ENCODE measurements around the gene CLCA2.

DNA sequence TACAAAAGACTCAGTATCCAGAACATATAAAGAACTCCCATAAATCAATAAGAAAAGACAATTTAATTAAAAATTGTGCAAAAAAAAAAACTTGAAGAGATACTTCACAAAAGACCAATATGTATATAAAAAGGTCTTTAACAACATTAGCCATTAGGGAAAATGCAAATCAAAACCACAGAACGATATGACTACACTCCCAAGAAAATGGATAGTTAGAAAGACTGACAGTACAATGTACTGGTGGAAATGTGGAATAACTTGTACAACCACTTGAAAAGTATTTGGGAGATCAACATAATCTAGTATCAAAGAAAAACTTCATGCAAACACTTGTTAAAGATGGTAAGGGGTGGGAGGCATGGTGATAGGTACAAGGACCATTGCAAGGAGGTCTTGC lies 40.8 kb downstream of the CLCA2 start:
- no peak for TF ChIP-seq RARB (CRISPR knock-in tag; IDR thresholded peaks at IDR 0.05)
- TF ChIP-seq, protein P1, sequence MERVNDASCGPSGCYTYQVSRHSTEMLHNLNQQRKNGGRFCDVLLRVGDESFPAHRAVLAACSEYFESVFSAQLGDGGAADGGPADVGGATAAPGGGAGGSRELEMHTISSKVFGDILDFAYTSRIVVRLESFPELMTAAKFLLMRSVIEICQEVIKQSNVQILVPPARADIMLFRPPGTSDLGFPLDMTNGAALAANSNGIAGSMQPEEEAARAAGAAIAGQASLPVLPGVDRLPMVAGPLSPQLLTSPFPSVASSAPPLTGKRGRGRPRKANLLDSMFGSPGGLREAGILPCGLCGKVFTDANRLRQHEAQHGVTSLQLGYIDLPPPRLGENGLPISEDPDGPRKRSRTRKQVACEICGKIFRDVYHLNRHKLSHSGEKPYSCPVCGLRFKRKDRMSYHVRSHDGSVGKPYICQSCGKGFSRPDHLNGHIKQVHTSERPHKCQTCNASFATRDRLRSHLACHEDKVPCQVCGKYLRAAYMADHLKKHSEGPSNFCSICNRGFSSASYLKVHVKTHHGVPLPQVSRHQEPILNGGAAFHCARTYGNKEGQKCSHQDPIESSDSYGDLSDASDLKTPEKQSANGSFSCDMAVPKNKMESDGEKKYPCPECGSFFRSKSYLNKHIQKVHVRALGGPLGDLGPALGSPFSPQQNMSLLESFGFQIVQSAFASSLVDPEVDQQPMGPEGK (CRISPR knock-in tag; IDR thresholded peaks at IDR 0.05; ENCODE audit: borderline replicate concordance): no peak
- TF ChIP-seq, protein P2, sequence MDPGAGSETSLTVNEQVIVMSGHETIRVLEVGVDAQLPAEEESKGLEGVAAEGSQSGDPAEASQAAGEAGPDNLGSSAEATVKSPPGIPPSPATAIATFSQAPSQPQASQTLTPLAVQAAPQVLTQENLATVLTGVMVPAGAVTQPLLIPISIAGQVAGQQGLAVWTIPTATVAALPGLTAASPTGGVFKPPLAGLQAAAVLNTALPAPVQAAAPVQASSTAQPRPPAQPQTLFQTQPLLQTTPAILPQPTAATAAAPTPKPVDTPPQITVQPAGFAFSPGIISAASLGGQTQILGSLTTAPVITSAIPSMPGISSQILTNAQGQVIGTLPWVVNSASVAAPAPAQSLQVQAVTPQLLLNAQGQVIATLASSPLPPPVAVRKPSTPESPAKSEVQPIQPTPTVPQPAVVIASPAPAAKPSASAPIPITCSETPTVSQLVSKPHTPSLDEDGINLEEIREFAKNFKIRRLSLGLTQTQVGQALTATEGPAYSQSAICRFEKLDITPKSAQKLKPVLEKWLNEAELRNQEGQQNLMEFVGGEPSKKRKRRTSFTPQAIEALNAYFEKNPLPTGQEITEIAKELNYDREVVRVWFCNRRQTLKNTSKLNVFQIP (CRISPR knock-in tag; IDR thresholded peaks at IDR 0.05; ENCODE audit: borderline replicate concordance, low read depth): no peak
- no peak for TF ChIP-seq TOX (CRISPR knock-in tag; IDR thresholded peaks at IDR 0.05; ENCODE audit: borderline replicate concordance)
- no peak for TF ChIP-seq ZNF565 (CRISPR knock-in tag; conservative IDR thresholded peaks at IDR 0.05; ENCODE audit: low read depth)
- no peak for TF ChIP-seq ESRRG (CRISPR knock-in tag; IDR thresholded peaks at IDR 0.05)
- TF ChIP-seq OSR1 (CRISPR knock-in tag; IDR thresholded peaks at IDR 0.05): no peak
- no peak for TF ChIP-seq CSDC2 (CRISPR knock-in tag; IDR thresholded peaks at IDR 0.05)
- TF ChIP-seq PPARA (CRISPR knock-in tag; IDR thresholded peaks at IDR 0.05; ENCODE audit: borderline replicate concordance): no peak
- TF ChIP-seq ZNF70 (CRISPR knock-in tag; IDR thresholded peaks at IDR 0.05): no peak
- no peak for TF ChIP-seq ZC3H10 (CRISPR knock-in tag; IDR thresholded peaks at IDR 0.05)
- TF ChIP-seq, protein P3, sequence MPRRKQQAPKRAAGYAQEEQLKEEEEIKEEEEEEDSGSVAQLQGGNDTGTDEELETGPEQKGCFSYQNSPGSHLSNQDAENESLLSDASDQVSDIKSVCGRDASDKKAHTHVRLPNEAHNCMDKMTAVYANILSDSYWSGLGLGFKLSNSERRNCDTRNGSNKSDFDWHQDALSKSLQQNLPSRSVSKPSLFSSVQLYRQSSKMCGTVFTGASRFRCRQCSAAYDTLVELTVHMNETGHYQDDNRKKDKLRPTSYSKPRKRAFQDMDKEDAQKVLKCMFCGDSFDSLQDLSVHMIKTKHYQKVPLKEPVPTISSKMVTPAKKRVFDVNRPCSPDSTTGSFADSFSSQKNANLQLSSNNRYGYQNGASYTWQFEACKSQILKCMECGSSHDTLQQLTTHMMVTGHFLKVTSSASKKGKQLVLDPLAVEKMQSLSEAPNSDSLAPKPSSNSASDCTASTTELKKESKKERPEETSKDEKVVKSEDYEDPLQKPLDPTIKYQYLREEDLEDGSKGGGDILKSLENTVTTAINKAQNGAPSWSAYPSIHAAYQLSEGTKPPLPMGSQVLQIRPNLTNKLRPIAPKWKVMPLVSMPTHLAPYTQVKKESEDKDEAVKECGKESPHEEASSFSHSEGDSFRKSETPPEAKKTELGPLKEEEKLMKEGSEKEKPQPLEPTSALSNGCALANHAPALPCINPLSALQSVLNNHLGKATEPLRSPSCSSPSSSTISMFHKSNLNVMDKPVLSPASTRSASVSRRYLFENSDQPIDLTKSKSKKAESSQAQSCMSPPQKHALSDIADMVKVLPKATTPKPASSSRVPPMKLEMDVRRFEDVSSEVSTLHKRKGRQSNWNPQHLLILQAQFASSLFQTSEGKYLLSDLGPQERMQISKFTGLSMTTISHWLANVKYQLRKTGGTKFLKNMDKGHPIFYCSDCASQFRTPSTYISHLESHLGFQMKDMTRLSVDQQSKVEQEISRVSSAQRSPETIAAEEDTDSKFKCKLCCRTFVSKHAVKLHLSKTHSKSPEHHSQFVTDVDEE (CRISPR knock-in tag; IDR thresholded peaks at IDR 0.05): no peak
- TF ChIP-seq ISL1 (CRISPR knock-in tag; IDR thresholded peaks at IDR 0.05): no peak

Data from SK-N-SH treated with all-trans-retinoic acid at 6 μM for 48 hours (cell line).